Ovary (tissue), 9 donors: ENCODE measurements around the gene EXOC3. TPM values are rescaled to one million over a fixed set of nuclear protein-coding genes. Genes with fewer than 3 reads are reported as not detected.
A peak's percentile ranks its signal among the peaks of the same experiment; 100 is the strongest.

Source experiments
- DNase-seq, 5 donors: peaks; one replicate each; pipeline ENCODE4 v3.0.0-alpha.2; 2019 to 2020
- H3K27ac ChIP-seq, 2 donors: fragments of 200-600 bp; one replicate each; pipeline versions ENCODE4 v1.5.1 to v1.8.0; 2019 to 2022
- H3K27me3 ChIP-seq: fragments of 200-600 bp; one replicate; pipeline ENCODE4 v1.8.0; 2022
- H3K36me3 ChIP-seq: fragments of 200-600 bp; sonication (generic); one replicate; pipeline ENCODE4 v1.5.1; 2019
- H3K4me1 ChIP-seq: one replicate; pipeline ENCODE4 v1.8.1; 2013; ENCODE audit warnings: mild to moderate bottlenecking, moderate library complexity; ENCODE audit not compliant: insufficient read depth
- H3K4me3 ChIP-seq: fragments of 200-600 bp; sonication (generic); one replicate; pipeline ENCODE4 v1.5.1; 2017
- H3K9me3 ChIP-seq, 2 donors: fragments of 200-600 bp in 1 of 2; sonication (generic) in 1 of 2; one replicate each; pipeline versions ENCODE4 v1.5.1 to v1.8.1; 2013 to 2019; ENCODE audit warnings: mild to moderate bottlenecking in 1 of 2, moderate library complexity in 1 of 2
- CTCF ChIP-seq, 3 donors: fragments of 450-650 bp in 2 of 3; fragments of 200-600 bp in 1 of 3; IDR thresholded peaks; one replicate each; pipeline versions ENCODE4 v1.5.1 to v1.8.0; 2016 to 2022; ENCODE audit warnings: antibody characterized with exemption in 3 of 3, mild to moderate bottlenecking in 1 of 3
- EP300 ChIP-seq: sonication (generic); formaldehyde crosslinking; IDR thresholded peaks from one replicate; pipeline ENCODE4 v1.6.1; 2017; ENCODE audit warnings: antibody characterized with exemption
- POLR2A ChIP-seq: fragments of 450-650 bp; IDR thresholded peaks from one replicate; pipeline ENCODE4 v1.6.1; 2017; ENCODE audit warnings: antibody characterized with exemption, mild to moderate bottlenecking, moderate library complexity
- WGBS, 3 donors: extraction: QIAGEN DNeasy Blood & Tissue Kit in 1 of 3; methylation state at CpG; one replicate each; pipeline versions ENCODE4 v1.1.5 to v1.1.7; 2013 to 2017; 5-methylcytosine and 5-hydroxymethylcytosine counted together
- intact Hi-C, 4 donors: fragments of 100-400 bp; cut with DNase I; formaldehyde crosslinking; loops; one replicate each; pipeline versions ENCODE4 v1.11.0 to v1.15.1; 2022 to 2023
- polyA plus RNA-seq, 2 donors: library from polyadenylated mRNA; stranded (reverse); fragments of 200-250 nt in 1 of 2; fragments of 350-450 nt in 1 of 2; fragmentation: Illumina TruSeq in 1 of 2; extraction: RNeasy Lipid Tissue Mini Kit (QIAGEN cat#74804) in 1 of 2; gene quantifications; one replicate each; pipeline ENCODE4 v1.2.3, GENCODE V29; 2013 to 2014
- total RNA-seq, 7 donors: library from RNA; depleted of rRNA in 2 of 7; stranded (reverse); fragments of >200 nt in 2 of 7; fragmentation: NEBNext Ultra II Directional in 3 of 7; extraction: Animal tissue kit (Norgen Biotek cat#: 25700) in 3 of 7; gene quantifications; one replicate each; pipeline versions ENCODE4 v1.1.0 to v1.2.4, GENCODE V29; 2016 to 2023
- donor health status: DM: no; HTN: no; CAD: no; lungs with moderate emphysema.
- donor health status: DM: no; HTN: no; CAD: no.
- donor health status: Bipolar disorder and iron deficiency.
- donor health status: DM: yes; HTN: yes; CAD: no.
- donor health status: DM: no; HTN: no; CAD: no.
- donor health status: DM: yes; HTN: yes; CAD: no.

EXOC3 gene
- total and polyA plus RNA-seq, 9 donors: 25.5 to 67.4 (median 49.4) TPM

GRCh38 chr5:445591-445990 is 2.6 kb downstream of the EXOC3 start:
- DNase-seq: peak in 1 of 5 donors; percentile 10
- TF ChIP-seq CTCF (IDR thresholded peaks at IDR 0.05) (no peak), EP300 (no peak), POLR2A (no peak)
- Histone ChIP-seq H3K36me3 (no peaks in the 10 kb centered on the region), H3K4me3 (no peak overlapping the region), H3K9me3 (no peaks in the 10 kb centered on the region), H3K27me3 (no peaks in the 10 kb centered on the region), H3K27ac (no peak overlapping the region), H3K4me1 (peaks cover 14% of the 10 kb centered on the region)
- intact Hi-C loops: loop anchor here in 1 of 4 donors (10.0 kb wide), 1 partner anchor 131 kb away; no protein-coding TSS in a partner anchor
- 86 to 93% (median 88%) methylated on average over 10 of the region's 10 CpGs for WGBS, 3 donors

- no peak for TF ChIP-seq POLR2A
- TF ChIP-seq EP300: no peak
- TF ChIP-seq CTCF (IDR thresholded peaks at IDR 0.05): no peak
- DNase-seq: peak in 1 of 5 donors; percentile 10
- Histone ChIP-seq H3K27me3 (no peaks in the 10 kb centered on the region), H3K27ac (no peak overlapping the region), H3K36me3 (no peaks in the 10 kb centered on the region), H3K4me3 (no peak overlapping the region), H3K4me1 (peaks cover 14% of the 10 kb centered on the region), H3K9me3 (no peaks in the 10 kb centered on the region)
- 84 to 91% (median 85%) methylated on average over 19 of the region's 19 CpGs for WGBS, 3 donors
- intact Hi-C loops: loop anchor here in 1 of 4 donors (10.0 kb wide), 1 partner anchor 131 kb away; no protein-coding TSS in a partner anchor
Measured at GRCh38 chr5:446066-446882, 3.3 kb downstream of the EXOC3 start.

DNA sequence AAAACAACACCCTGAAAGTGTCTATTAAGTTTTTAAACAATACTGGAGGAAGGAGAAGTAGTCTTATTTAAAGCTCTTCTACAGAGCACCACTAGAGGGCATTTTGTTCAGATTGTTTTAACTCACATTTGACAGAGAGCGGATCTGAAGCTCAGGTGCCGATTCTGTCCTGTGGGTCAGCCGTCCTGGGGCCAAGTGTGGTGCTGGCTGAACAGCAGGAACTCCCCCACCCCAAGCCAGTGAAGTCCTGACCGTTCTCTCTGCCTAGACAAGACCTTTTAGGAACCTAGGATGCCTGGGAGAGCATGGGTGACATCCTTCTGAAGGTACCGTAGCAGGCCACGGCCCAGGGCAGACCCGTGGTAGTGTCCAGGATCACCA is 3.9 kb downstream of the EXOC3 start:
- DNase-seq: peak in 1 of 5 donors; percentile 10
- WGBS, 3 donors: 44 to 58% (median 57%) methylated on average over 7 of the region's 7 CpGs
- intact Hi-C loops: loop anchor here in 1 of 4 donors (10.0 kb wide), 1 partner anchor 132 kb away; no protein-coding TSS in a partner anchor
- Histone ChIP-seq H3K27ac (no peak overlapping the region), H3K4me1 (peaks cover 14% of the 10 kb centered on the region), H3K9me3 (peaks cover 0 to 3% of the 10 kb centered on the region in 2 donors), H3K27me3 (no peaks in the 10 kb centered on the region), H3K36me3 (no peaks in the 10 kb centered on the region), H3K4me3 (no peak overlapping the region)
- no peak for TF ChIP-seq POLR2A
- no peak for TF ChIP-seq EP300
- TF ChIP-seq CTCF (IDR thresholded peaks at IDR 0.05): no peak

GRCh38 chr5:447501-447900 is 4.5 kb downstream of the EXOC3 start:
- WGBS, 3 donors: 86 to 93% (median 93%) methylated on average over 21 of the region's 21 CpGs
- Histone ChIP-seq H3K4me3 (no peak overlapping the region), H3K4me1 (peaks cover 8% of the 10 kb centered on the region), H3K9me3 (peaks cover 0 to 3% of the 10 kb centered on the region in 2 donors), H3K27me3 (no peaks in the 10 kb centered on the region), H3K27ac (no peak overlapping the region), H3K36me3 (no peaks in the 10 kb centered on the region)
- DNase-seq: peak in 2 of 5 donors; percentile 13 to 14
- TF ChIP-seq EP300 (no peak), POLR2A (no peak), CTCF (IDR thresholded peaks at IDR 0.05) (no peak)
- intact Hi-C loops: loop anchor here in 1 of 4 donors (10.0 kb wide), 1 partner anchor 133 kb away; no protein-coding TSS in a partner anchor
